Hematopoietic multipotent progenitor cell treated with erythropoietin and hydrocortisone succinate and interleukin-3 and kit ligand, for 8 days (in vitro differentiated cells): ENCODE data around the gene WASF2.
A peak's percentile ranks its signal among the peaks of the same experiment; 100 is the strongest.

Source experiments
- DNase-seq: peaks from one replicate; pipeline ENCODE4 v3.0.0-alpha.2; 2015

WASF2 gene

GRCh38 chr1:27368869-27369582 lies 120.9 kb downstream of the WASF2 start:
- DNase-seq, result peak; percentile 91

- no peak for DNase-seq
Measured at GRCh38 chr1:27367160-27367650, 122.8 kb downstream of the WASF2 start.

DNA sequence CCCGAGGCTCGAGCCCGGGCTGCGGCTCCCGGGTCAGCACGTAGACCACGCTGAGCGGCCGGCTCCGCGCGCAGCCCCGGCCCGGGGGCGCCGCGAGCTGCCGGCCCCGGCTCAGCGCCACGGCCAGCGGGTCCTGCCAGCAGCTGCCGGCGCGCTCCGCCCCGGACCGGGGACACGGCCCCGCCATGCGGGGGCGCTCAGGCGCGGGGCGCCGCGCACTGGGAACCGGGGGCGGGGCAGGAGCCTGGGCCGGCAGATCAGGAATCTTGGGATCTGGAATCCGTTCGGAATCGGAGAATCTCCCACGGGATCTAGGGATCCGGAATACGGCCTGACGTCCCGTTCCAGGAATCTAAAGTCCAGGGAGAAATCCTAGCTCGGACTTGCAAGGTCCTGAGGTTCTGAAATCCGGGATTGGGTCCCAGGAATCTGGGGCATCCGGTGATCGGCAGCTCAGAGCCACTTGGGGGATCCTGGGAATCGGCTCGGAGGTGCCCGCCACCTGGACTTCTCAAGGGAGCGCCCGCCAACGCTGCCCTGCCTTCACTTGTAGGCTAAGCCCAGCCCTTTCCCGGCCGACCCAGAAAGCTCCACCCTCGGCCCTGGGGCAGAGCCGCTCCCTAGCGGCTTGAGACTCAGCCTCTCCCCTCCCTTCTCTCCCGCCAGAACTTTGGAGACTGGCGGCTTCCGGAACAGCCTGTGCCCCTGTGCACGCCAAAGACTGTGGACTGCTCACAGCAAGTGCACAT lies 123.4 kb downstream of the WASF2 start, which contains the start of gene MAP3K6:
Gene MAP3K6 (minus strand): TSS at position 551 of the 749 bp plus-strand sequence. CDS start 364 bp downstream, at position 187.
- DNase-seq, result peak; percentile 81

GRCh38 chr1:27366113-27366410 lies 123.9 kb downstream of the WASF2 start:
- peak; percentile 64 for DNase-seq

DNA sequence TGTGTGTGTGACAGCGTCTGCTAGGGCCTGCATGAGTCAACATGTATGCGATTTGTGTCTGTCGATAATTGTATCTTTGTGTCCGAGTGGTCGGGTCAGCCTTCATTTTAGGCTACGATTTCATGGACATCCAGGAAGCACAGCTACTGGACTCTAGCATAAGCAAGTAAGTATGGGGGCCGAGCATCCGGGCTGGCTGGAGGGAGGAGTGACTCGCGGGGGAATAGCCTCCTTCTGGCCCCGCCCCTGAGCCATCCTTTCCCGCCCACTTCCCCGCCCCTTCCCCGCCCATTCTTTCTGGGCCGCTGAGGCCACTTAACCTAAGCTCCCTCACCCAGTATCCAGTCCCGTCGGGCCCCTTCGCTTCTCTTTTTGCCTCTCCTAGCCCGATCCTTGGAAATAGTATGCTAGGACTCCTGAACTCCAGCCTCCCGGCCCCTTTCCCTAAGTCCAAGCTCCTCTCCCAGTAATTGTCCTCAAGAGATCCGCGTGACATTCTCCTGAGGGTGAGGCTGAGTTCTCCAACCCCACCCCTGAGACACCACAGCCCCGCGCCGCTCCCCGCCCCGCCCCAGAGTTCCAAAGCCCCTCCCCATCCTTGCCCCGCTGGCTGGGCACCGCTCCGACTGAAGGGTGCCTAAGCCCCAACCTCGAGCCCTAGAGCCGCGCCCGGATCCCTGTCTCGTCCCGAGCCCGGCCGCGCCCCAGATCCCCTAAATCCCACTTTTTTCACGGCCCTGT lies 124.4 kb downstream of the WASF2 start:
- DNase-seq, result peak; percentile 82

- DNase-seq, result no peak
Measured at GRCh38 chr1:27364696-27365371, 125.1 kb downstream of the WASF2 start.

- DNase-seq, result no peak
Measured at GRCh38 chr1:27363766-27364695, 125.9 kb downstream of the WASF2 start.

DNA sequence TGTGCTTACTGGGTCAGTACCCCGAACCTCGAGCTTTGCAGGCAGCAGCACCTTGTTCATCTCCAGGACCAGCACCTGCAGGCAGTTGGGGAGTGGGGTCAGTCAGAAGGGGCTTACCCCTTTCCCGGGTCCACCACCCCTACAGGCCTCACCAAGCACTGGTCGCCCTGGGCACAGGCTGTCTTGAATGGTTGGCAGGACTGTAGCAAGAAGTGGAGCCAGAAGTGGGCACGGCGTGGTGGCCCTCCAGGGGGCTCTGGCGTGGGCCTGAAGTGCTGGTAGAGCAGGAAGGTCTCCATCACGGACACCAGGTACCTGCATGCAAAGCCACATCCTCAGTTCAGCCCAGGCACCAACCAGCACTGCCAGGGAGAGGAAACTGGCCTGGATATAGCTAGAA lies 128.4 kb downstream of the WASF2 start:
- no peak for DNase-seq

GRCh38 chr1:27361044-27361402 lies 128.9 kb downstream of the WASF2 start:
- DNase-seq, result no peak

GRCh38 chr1:27360159-27361043 lies 129.6 kb downstream of the WASF2 start:
- no peak for DNase-seq

GRCh38 chr1:27359822-27360158 lies 130.2 kb downstream of the WASF2 start:
- no peak for DNase-seq

DNA sequence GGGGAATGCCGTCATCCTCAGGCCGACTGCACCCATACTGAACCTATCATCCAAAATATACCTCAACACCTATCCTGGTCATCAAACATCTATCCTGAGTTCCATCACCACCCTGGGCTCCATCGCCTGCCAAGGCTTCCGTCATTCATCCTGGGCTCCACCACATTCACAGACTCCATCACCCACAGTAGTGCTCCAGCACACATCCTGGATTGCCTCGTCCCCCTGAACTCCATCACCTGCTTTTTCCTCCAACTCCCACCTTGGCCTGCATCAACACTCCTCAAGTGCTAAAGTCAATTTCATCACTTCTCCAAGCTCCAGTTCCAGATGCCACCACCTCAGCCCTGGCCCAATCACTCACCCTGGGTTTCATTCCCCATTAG lies 131.0 kb downstream of the WASF2 start:
- no peak for DNase-seq

- no peak for DNase-seq
Measured at GRCh38 chr1:27358038-27358927, 131.7 kb downstream of the WASF2 start.

DNA sequence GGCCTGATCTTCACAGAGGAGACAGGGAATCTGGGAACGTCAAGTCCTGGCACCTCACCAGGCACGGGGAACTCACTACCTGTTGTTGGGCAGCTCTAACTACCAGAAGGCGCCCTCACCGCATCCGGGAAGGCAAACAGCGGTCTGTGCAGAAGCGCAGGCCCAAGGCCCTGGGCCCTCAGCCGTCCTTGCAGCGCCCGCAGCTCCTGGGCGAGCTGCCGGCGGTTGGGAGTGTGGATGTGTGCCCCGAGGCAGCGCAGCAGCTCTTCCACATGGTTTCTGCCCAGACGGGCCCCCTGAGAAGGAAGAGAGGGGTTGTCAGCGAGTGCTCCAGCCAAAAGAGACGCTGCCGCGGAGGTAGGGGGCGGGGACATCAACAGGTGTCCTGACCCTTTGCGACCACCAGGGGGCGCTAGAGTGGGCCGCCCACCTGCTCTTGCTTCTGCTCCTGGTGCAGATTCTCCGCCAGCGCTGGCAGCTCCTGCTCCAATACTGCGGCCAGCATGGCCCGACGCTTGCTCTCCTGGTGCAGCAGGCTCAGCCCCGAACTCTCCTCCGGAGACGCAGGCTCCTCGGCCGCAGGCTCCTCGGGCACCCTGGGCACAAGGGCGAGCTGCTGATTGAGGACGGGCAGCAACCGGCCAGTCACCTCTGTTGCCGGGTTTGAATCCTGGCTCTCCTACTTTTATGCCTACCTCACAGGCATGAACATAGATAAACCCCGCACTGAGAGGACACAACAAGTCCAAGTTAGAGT lies 132.5 kb downstream of the WASF2 start:
- DNase-seq, result peak; percentile 68

DNA sequence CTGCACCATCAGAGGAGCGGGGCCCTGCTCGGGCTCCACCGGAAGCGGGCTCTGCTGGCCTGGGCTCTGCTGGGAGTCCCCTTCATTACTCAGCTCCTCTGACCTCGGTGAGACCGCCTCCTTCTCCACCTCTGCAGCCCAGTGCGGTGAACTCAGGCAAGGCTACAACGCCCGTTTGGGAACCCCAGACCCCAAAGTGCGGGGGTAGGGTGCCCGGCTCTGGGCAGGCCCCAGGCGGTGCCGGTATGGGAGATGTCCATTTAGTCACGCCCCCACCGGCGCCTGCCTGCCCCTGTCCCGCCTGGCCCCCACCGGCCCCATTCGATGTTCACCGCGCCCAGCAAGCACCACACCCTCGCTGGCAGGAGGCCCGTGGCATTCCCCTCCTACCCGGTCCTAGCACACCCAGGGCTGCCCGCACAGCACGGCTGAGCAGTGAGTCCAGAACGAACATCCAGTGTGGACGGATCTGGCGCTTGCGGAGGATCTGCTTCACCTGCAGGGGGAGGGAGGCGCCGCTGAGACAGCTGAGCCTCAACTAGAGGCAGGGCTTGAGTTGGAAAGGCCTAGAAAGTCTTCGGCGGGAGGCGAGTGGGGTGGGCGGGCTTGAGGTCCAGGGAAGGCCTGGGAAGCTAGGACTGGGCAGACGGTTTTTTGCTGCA lies 133.2 kb downstream of the WASF2 start:
- DNase-seq, result peak; percentile 64

DNA sequence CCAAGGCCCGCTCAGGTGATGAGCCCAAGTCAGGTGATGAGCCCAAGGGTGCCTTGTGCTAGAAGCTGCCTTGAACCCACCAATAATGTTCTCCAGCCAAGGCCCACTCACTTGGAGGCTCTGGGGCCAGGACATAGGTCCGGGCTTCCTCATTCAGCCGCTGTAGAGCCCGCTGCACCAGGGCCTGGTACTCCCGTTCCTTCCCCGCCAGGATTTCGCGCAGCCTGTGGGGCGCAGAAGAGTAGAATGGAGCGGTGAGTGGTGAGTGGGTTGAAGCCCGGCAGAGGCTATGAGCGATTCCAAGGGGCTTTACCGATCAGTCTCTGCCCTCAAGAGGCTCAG lies 133.7 kb downstream of the WASF2 start:
- DNase-seq, result no peak

DNA sequence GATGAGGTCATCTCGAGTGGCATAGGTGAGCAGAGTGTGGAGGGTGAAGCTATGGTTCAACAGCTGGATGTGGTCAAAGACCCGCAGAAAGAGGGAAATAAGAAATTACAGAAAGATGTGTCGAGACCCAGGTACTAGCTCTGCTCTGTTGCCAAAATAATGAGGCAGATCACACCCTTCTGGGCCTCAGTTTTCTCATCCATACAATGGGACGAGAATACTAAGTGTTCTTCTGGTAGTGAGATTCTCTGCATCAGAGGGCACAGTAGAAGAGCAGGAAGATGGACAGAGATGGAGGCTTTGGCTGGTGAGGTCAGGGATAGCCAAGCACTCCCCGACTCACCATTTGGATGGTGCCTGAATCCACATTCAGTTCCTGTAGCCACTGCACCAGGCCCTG lies 134.3 kb downstream of the WASF2 start:
- no peak for DNase-seq
